Endothelial cell of umbilical vein (primary cell): ENCODE results near the gene NOTCH1. TPM values are rescaled to one million over a fixed set of nuclear protein-coding genes. Genes with fewer than 3 reads are reported as not detected.

Experiments
- BruUV-seq: library from RNA; stranded (reverse); fragments of 400-500 nt; replicated peaks from 2 replicates; lab custom pipeline; 2021; lab: Mats Ljungman, UMichigan
- CTCF ChIA-PET: fragments of 300-600, 350-600 bp; sonication (Branson Sonifier 250); formaldehyde crosslinking; loops from one replicate; lab custom pipeline; 2021; ENCODE audit warnings: antibody characterized with exemption, inconsistent platforms; lab: Charles Lee
- POLR2A ChIA-PET: fragments of 300-600, 350-600 bp; sonication (Branson Sonifier 250); formaldehyde crosslinking; loops from one replicate; lab custom pipeline; 2021; ENCODE audit warnings: antibody characterized with exemption, inconsistent platforms; lab: Charles Lee
- DNase-seq: peaks from one replicate; pipeline ENCODE4 v3.0.0-alpha.2; 2011; ENCODE audit warnings: low read depth, low spot score
- FAIRE-seq: peaks from 2 replicates; lab custom pipeline; 2011; peaks lifted over from hg19 to GRCh38; lab: Jason Lieb, UNC
- H2AFZ ChIP-seq: 2 replicates; pipeline ENCODE4 v1.6.0; 2012; ENCODE audit warnings: low read depth, low read length, control low read depth, inconsistent platforms
- H3K27ac ChIP-seq: 2 replicates; pipeline ENCODE4 v1.5.1; 2011; ENCODE audit warnings: low read depth, mild to moderate bottlenecking, control low read depth, low read length, moderate library complexity; ENCODE audit not compliant: insufficient read depth
- H3K27me3 ChIP-seq, 2 experiments: 2 replicates each; pipeline versions ENCODE4 v1.6.0 to v1.6.1; 2011; ENCODE audit warnings: low read length in 2 of 2, mixed read lengths in 1 of 2; ENCODE audit not compliant: control insufficient read depth in 2 of 2, insufficient read depth in 2 of 2
- H3K36me3 ChIP-seq, 2 experiments: 2 replicates in 1 of 2; 3 replicates in 1 of 2; pipeline ENCODE4 v1.5.1; 2011; ENCODE audit warnings: low read length in 2 of 2, mild to moderate bottlenecking in 1 of 2, moderate library complexity in 1 of 2; ENCODE audit not compliant: control insufficient read depth in 2 of 2, insufficient read depth in 2 of 2; ENCODE audit errors: extremely low read depth in 1 of 2
- H3K4me1 ChIP-seq: 3 replicates; pipeline ENCODE4 v1.5.1; 2011; ENCODE audit warnings: mild to moderate bottlenecking, low read length; ENCODE audit not compliant: control insufficient read depth, insufficient read depth; ENCODE audit errors: extremely low read depth
- H3K4me2 ChIP-seq: 2 replicates; pipeline ENCODE4 v1.6.1; 2011; ENCODE audit warnings: low read length, control low read depth, mixed read lengths; ENCODE audit not compliant: insufficient read depth
- H3K4me3 ChIP-seq, 3 experiments: fragments of 200-600 bp in 1 of 3; sonication (generic), shearing (Covaris generic) in 1 of 3; replicated peaks in 1 of 3; 2 replicates each; pipeline ENCODE4 v1.5.1; 2011 to 2016; ENCODE audit warnings: control low read depth in 3 of 3, low read length in 3 of 3, mild to moderate bottlenecking in 2 of 3, inconsistent platforms in 1 of 3, low read depth in 1 of 3, moderate library complexity in 1 of 3; ENCODE audit not compliant: insufficient read depth in 1 of 3
- H3K79me2 ChIP-seq: 2 replicates; pipeline ENCODE4 v1.6.0; 2012; ENCODE audit warnings: low read length, inconsistent platforms; ENCODE audit not compliant: control insufficient read depth, insufficient read depth
- H3K9ac ChIP-seq: replicated peaks from 2 replicates; pipeline ENCODE3; 2011; ENCODE audit warnings: low read length, control low read depth; ENCODE audit not compliant: insufficient read depth; ENCODE audit errors: extremely low read depth
- H3K9me1 ChIP-seq: replicated peaks from 3 replicates; pipeline ENCODE4 v1.6.0; 2011; ENCODE audit warnings: mild to moderate bottlenecking, low read length; ENCODE audit not compliant: control insufficient read depth, insufficient read depth; ENCODE audit errors: extremely low read depth
- H3K9me3 ChIP-seq: replicated peaks from 2 replicates; pipeline ENCODE4 v1.5.1; 2012; ENCODE audit warnings: low read length, inconsistent platforms; ENCODE audit not compliant: control insufficient read depth, insufficient read depth
- H4K20me1 ChIP-seq: replicated peaks from 2 replicates; pipeline ENCODE3; 2011; ENCODE audit warnings: mild to moderate bottlenecking, low read length; ENCODE audit not compliant: control insufficient read depth, insufficient read depth; ENCODE audit errors: extremely low read depth
- CTCF ChIP-seq, 2 donors: IDR thresholded peaks; 1 replicate in 1 of 2; 2 replicates in 1 of 2; pipeline ENCODE4 v1.5.1; 2011; ENCODE audit warnings: low read length in 2 of 2, mild to moderate bottlenecking in 2 of 2, moderate library complexity in 2 of 2, control low read depth in 1 of 2, inconsistent platforms in 1 of 2, low read depth in 1 of 2; ENCODE audit not compliant: insufficient read depth in 1 of 2; ENCODE audit errors: extremely low read depth in 1 of 2
- EZH2 ChIP-seq: IDR thresholded peaks from 2 replicates; pipeline ENCODE4 v1.6.1; 2012; ENCODE audit warnings: borderline replicate concordance, low read depth, mild to moderate bottlenecking, moderate library complexity, low read length, inconsistent platforms; ENCODE audit not compliant: severe bottlenecking
- FOS ChIP-seq: IDR thresholded peaks from 2 replicates; pipeline ENCODE4 v1.6.1; 2011; ENCODE audit warnings: mild to moderate bottlenecking, low read length, moderate library complexity, borderline replicate concordance; ENCODE audit not compliant: insufficient read depth
- GATA2 ChIP-seq: IDR thresholded peaks from 2 replicates; pipeline ENCODE4 v1.7.0; 2011; ENCODE audit warnings: low read depth, mild to moderate bottlenecking, moderate library complexity, mixed read lengths, low read length; ENCODE audit not compliant: insufficient read length, insufficient read depth
- JUN ChIP-seq: IDR thresholded peaks from 2 replicates; pipeline ENCODE4 v1.6.1; 2011; ENCODE audit warnings: borderline replicate concordance, low read depth; ENCODE audit not compliant: insufficient read length, insufficient read depth
- MAX ChIP-seq: IDR thresholded peaks from 2 replicates; pipeline ENCODE4 v1.6.1; 2011; ENCODE audit not compliant: insufficient read depth, insufficient read length
- MYC ChIP-seq: IDR thresholded peaks from one replicate; pipeline ENCODE4 v1.6.1; 2011; ENCODE audit warnings: mild to moderate bottlenecking, low read depth, low read length
- POLR2A ChIP-seq: IDR thresholded peaks from 2 replicates; pipeline ENCODE4 v1.6.1; 2012; ENCODE audit warnings: low read depth, mild to moderate bottlenecking, control low read depth, low read length
- POLR2AphosphoS5 ChIP-seq: IDR thresholded peaks from 2 replicates; pipeline ENCODE4 v1.6.1; 2012; ENCODE audit warnings: low read depth, mild to moderate bottlenecking, control low read depth, low read length, moderate library complexity; ENCODE audit not compliant: insufficient read depth
- dilution Hi-C: fragments of 300-500 bp; cut with MboI; formaldehyde crosslinking; loops from one replicate; pipeline ENCODE4 v1.15.0; 2019; ENCODE audit warnings: low sequenced_read_pairs; ENCODE audit not compliant: extremely low pct_ligation_motif_present
- intact Hi-C: fragments of 100-400 bp; cut with micrococcal nuclease; formaldehyde crosslinking; loops from one replicate; pipeline ENCODE4 v1.10.0; 2022
- polyA plus RNA-seq, 4 experiments: library from polyadenylated mRNA; depleted of rRNA in 3 of 4; stranded (reverse) in 3 of 4; unstranded in 1 of 4; fragments of >200 nt; gene quantifications; 2 replicates each; pipeline versions ENCODE4 v1.2.1 to v1.2.3, GENCODE V29; 2011 to 2012; ENCODE audit warnings: missing spikeins in 1 of 4
- total RNA-seq: library from RNA; stranded (reverse); gene quantifications from 2 replicates; pipeline ENCODE4 v1.2.3, GENCODE V29; 2021

NOTCH1 gene
- total and polyA plus RNA-seq, 2 donors (not counting 3 experiments of a cell fraction or from before 2014, with no cell fraction given), result 31.7 to 153 TPM

GRCh38 chr9:136572828-136573625, 27.2 kb upstream of the NOTCH1 start:
- ChIA-PET POLR2A (no interaction called here), CTCF (interaction anchor here (0.6 to 0.7 kb wide), 2 partner anchors 11 to 57 kb away, joined by 3 read pairs; no protein-coding TSS in a partner anchor)
- H3K27me3 ChIP-seq, result no peaks in the 10 kb centered on the region
- no peak overlapping the region for H3K4me2 ChIP-seq
- H3K79me2 ChIP-seq, result no peaks in the 10 kb centered on the region
- intact Hi-C loops (no loop called here), dilution Hi-C loops (no loop called here)
- H2AFZ ChIP-seq, result no peak overlapping the region
- no peak overlapping the region for H3K27ac ChIP-seq
- no peaks in the 10 kb centered on the region for H4K20me1 ChIP-seq
- H3K9me1 ChIP-seq, result no peaks in the 10 kb centered on the region
- TF ChIP-seq MAX (no peak), POLR2AphosphoS5 (no peak), JUN (no peak), CTCF (IDR thresholded peaks at IDR 0.05; ENCODE audit: extremely low read depth in 1 of 2, insufficient read depth in 1 of 2, low read depth in 1 of 2, low read length in 2 of 2) (no peak), GATA2 (no peak), FOS (no peak), EZH2 (no peak), POLR2A (no peak), MYC (no peak)
- H3K9ac ChIP-seq, result no peak overlapping the region
- H3K9me3 ChIP-seq, result no peaks in the 10 kb centered on the region
- DNase-seq (no peak), FAIRE-seq (no peak)
- BruUV-seq, result no TSS peak
- no peaks in the 10 kb centered on the region for H3K36me3 ChIP-seq
- no peak overlapping the region for H3K4me3 ChIP-seq
- H3K4me1 ChIP-seq, result peaks cover 4% of the 10 kb centered on the region
